Fibroblast of mammary gland (primary cell): ENCODE measurements around the gene PLXNA4.

ENCODE experiments used
- DNase-seq: peaks from one replicate; pipeline ENCODE4 v3.0.0-alpha.2; 2010; ENCODE audit warnings: low read depth
- H3K4me3 ChIP-seq: 2 replicates; pipeline ENCODE4 v1.5.1; 2011; ENCODE audit warnings: low read depth, mild to moderate bottlenecking, low read length, moderate library complexity; ENCODE audit not compliant: control insufficient read depth
- CTCF ChIP-seq: conservative IDR thresholded peaks from 2 replicates; pipeline ENCODE4 v1.5.1; 2011; ENCODE audit warnings: low read depth, low read length, inconsistent platforms; ENCODE audit not compliant: control insufficient read depth, insufficient read depth

PLXNA4 gene

GRCh38 chr7:132354527-132354926 is 221.7 kb downstream of the PLXNA4 start:
- no peak for DNase-seq
- H3K4me3 ChIP-seq = no peak overlapping the region
- no peak for TF ChIP-seq CTCF

GRCh38 chr7:132353936-132354335 is 222.3 kb downstream of the PLXNA4 start:
- no peak overlapping the region for H3K4me3 ChIP-seq
- DNase-seq = no peak
- TF ChIP-seq CTCF = no peak

- no peak overlapping the region for H3K4me3 ChIP-seq
- TF ChIP-seq CTCF = no peak
- no peak for DNase-seq
These were observed 223.5 kb downstream of the PLXNA4 start for GRCh38 chr7:132352800-132353199.

DNA sequence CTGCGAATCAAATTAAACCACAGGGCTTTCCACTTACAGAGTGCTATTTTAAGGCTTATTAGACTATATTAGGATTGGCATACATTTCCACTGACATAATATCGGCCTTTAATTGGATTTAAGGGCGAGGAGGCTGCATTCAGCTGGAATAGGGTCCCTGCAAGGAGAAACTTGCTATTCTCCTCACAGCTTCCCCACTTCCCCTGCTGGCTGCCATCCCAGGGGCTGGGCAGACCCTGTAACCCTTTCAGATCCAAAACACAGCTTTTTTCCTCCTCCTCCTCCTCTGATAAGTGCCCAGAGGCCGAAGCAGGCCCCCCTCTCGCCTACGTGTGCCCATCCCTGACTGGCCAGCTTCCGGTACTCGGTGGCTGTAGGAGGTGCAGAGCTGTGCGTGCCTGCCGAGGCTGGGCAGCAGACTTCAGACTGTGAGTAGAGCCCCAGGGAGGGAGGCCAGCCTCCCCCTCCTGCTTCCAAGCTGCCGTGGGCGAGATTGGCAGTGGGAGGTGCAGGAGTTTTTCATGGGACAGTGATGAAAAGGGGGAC is 224.2 kb downstream of the PLXNA4 start:
- TF ChIP-seq CTCF = no peak
- H3K4me3 ChIP-seq = no peak overlapping the region
- no peak for DNase-seq

GRCh38 chr7:132350741-132351140 is 225.5 kb downstream of the PLXNA4 start:
- TF ChIP-seq CTCF = no peak
- no peak for DNase-seq
- H3K4me3 ChIP-seq = no peak overlapping the region

DNA sequence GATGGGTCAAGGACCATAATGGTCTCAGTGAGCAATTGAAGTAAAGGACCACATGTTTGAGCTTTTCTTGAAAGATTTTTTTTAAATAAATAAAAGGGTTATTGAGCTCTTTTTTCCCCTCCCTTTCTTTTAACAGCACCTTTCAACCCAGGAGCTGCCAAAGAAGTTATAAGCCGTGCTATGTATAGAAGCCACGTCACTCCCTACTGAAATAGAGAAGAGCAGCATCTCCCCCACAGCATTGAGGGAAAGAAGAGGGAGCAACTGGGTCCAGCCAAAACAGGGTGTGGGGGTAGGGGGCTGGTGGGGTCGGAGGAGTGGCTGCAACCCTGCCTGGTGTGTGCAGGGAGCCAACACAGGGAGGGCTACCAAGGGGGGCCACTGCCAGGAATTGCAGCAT is 227.2 kb downstream of the PLXNA4 start:
- TF ChIP-seq CTCF = no peak

GRCh38 chr7:132348341-132348740 is 227.9 kb downstream of the PLXNA4 start:
- H3K4me3 ChIP-seq = no peak overlapping the region
- DNase-seq = no peak
- no peak for TF ChIP-seq CTCF

More for the DNA sequence above, 227.2 kb downstream of the PLXNA4 start:
- no peak for DNase-seq
- H3K4me3 ChIP-seq = no peak overlapping the region
